Hepatocyte (in vitro differentiated cells): ENCODE measurements around the gene MTCH2. TPM values are rescaled to one million over a fixed set of nuclear protein-coding genes. Genes with fewer than 3 reads are reported as not detected.

Experiments
- DNase-seq: peaks from one replicate; pipeline ENCODE4 v3.0.0-alpha.2; 2016; ENCODE audit warnings: low spot score
- H2AFZ ChIP-seq: fragments of 200-600 bp; sonication (generic); 2 replicates; pipeline ENCODE4 v1.6.0; 2016; ENCODE audit warnings: antibody characterized with exemption, mild to moderate bottlenecking
- H3K27ac ChIP-seq: fragments of 200-600 bp; sonication (generic); 2 replicates; pipeline ENCODE4 v1.5.1; 2016; ENCODE audit warnings: mild to moderate bottlenecking
- H3K27me3 ChIP-seq: fragments of 200-600 bp; sonication (generic); 2 replicates; pipeline ENCODE4 v1.6.1; 2016
- H3K36me3 ChIP-seq: fragments of 200-600 bp; sonication (generic); replicated peaks from 2 replicates; pipeline ENCODE4 v1.5.1; 2016; ENCODE audit warnings: low read depth; ENCODE audit not compliant: insufficient read depth
- H3K4me1 ChIP-seq: fragments of 200-600 bp; sonication (generic); 2 replicates; pipeline ENCODE4 v1.5.1; 2016; ENCODE audit warnings: mild to moderate bottlenecking, moderate library complexity; ENCODE audit not compliant: insufficient read depth
- H3K4me2 ChIP-seq: fragments of 200-600 bp; sonication (generic); 2 replicates; pipeline ENCODE4 v1.6.0; 2016
- H3K4me3 ChIP-seq: fragments of 200-600 bp; sonication (generic); 2 replicates; pipeline ENCODE4 v1.5.1; 2016; ENCODE audit warnings: mild to moderate bottlenecking
- H3K79me2 ChIP-seq: fragments of 200-600 bp; sonication (generic); 2 replicates; pipeline ENCODE4 v1.6.0; 2017; ENCODE audit warnings: mild to moderate bottlenecking
- H3K9me2 ChIP-seq: fragments of 200-600 bp; sonication (generic); replicated peaks from 2 replicates; pipeline ENCODE4 v1.6.0; 2017; ENCODE audit warnings: mild to moderate bottlenecking; ENCODE audit not compliant: insufficient read depth
- H3K9me3 ChIP-seq: fragments of 200-600 bp; sonication (generic); 2 replicates; pipeline ENCODE4 v1.5.1; 2016; ENCODE audit warnings: low read depth, mild to moderate bottlenecking
- H4K20me1 ChIP-seq: fragments of 200-600 bp; sonication (generic); 2 replicates; pipeline ENCODE4 v1.6.0; 2016; ENCODE audit warnings: mild to moderate bottlenecking; ENCODE audit not compliant: insufficient read depth, poor library complexity, severe bottlenecking
- EZH2 ChIP-seq: fragments of 200-600 bp; sonication (generic); IDR thresholded peaks from 2 replicates; pipeline ENCODE4 v1.6.1; 2016; ENCODE audit warnings: antibody characterized with exemption, mild to moderate bottlenecking, borderline replicate concordance
- EZH2phosphoT487 ChIP-seq: fragments of 200-600 bp; sonication (generic); IDR thresholded peaks from one replicate; pipeline ENCODE4 v1.6.1; 2018; ENCODE audit warnings: antibody characterized with exemption, mild to moderate bottlenecking, low read depth, moderate library complexity; ENCODE audit not compliant: unreplicated experiment, severe bottlenecking
- WGBS: methylation state at CpG from one replicate; pipeline ENCODE4 v1.1.6; 2016; ENCODE audit warnings: low lambda C conversion rate; ENCODE audit errors: missing lambda C conversion rate; 5-methylcytosine and 5-hydroxymethylcytosine counted together
- polyA plus RNA-seq: library from polyadenylated mRNA; unstranded; fragments of >200 nt; fragmentation: Nextera tagmentation; extraction: Ambion mirVana; gene quantifications from 2 replicates; pipeline ENCODE4 v1.2.1, GENCODE V29; 2016
- total RNA-seq: library from RNA; depleted of rRNA; stranded (reverse); fragments of >200 nt; gene quantifications from 2 replicates; pipeline ENCODE4 v1.2.3, GENCODE V29; 2014
- TF ChIP-seq, protein P1 (sequence below): fragments of 200-600 bp; sonication (generic); IDR thresholded peaks from 2 replicates; pipeline ENCODE4 v1.5.1; 2016; ENCODE audit warnings: antibody characterized with exemption, mild to moderate bottlenecking; ENCODE audit not compliant: poor library complexity

MTCH2 gene
- total and polyA plus RNA-seq, 2 experiments from 2014 or later = 96.1 to 171 TPM

DNA sequence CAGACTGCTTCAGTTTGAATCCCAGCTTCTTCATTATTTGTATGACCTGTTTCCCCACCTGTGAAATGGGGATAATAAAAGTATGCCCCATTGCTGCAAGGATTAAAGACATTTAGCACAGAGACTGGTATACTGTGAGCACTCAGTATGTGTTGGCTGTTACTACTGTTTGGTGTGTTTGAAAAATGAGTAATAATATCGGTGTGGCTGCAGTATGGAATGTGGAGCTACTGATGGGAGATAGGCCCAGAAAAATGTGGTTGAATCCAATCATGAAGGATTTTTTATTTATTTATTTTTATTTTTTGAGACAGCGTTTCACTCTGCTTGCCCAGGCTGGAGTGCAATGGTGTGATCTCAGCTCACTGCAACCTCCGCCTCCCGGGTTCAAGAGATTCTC is 39.1 kb downstream of the MTCH2 start:
- no peak overlapping the region for H3K4me3 ChIP-seq
- WGBS = 94% methylated on average over 4 of the region's 4 CpGs
- H3K27me3 ChIP-seq = no peaks in the 10 kb centered on the region
- H3K36me3 ChIP-seq = no peaks in the 10 kb centered on the region
- H3K9me2 ChIP-seq = no peaks in the 10 kb centered on the region
- no peaks in the 10 kb centered on the region for H3K9me3 ChIP-seq
- no peak overlapping the region for H2AFZ ChIP-seq
- TF ChIP-seq EZH2 (no peak), EZH2phosphoT487 (no peak)
- TF ChIP-seq, protein P1, sequence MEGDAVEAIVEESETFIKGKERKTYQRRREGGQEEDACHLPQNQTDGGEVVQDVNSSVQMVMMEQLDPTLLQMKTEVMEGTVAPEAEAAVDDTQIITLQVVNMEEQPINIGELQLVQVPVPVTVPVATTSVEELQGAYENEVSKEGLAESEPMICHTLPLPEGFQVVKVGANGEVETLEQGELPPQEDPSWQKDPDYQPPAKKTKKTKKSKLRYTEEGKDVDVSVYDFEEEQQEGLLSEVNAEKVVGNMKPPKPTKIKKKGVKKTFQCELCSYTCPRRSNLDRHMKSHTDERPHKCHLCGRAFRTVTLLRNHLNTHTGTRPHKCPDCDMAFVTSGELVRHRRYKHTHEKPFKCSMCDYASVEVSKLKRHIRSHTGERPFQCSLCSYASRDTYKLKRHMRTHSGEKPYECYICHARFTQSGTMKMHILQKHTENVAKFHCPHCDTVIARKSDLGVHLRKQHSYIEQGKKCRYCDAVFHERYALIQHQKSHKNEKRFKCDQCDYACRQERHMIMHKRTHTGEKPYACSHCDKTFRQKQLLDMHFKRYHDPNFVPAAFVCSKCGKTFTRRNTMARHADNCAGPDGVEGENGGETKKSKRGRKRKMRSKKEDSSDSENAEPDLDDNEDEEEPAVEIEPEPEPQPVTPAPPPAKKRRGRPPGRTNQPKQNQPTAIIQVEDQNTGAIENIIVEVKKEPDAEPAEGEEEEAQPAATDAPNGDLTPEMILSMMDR = no peak
- H3K4me1 ChIP-seq = no peaks in the 10 kb centered on the region
- no peak for DNase-seq
- H4K20me1 ChIP-seq = no peaks in the 10 kb centered on the region
- H3K4me2 ChIP-seq = no peak overlapping the region
- no peak overlapping the region for H3K27ac ChIP-seq
- H3K79me2 ChIP-seq = no peaks in the 10 kb centered on the region

DNA sequence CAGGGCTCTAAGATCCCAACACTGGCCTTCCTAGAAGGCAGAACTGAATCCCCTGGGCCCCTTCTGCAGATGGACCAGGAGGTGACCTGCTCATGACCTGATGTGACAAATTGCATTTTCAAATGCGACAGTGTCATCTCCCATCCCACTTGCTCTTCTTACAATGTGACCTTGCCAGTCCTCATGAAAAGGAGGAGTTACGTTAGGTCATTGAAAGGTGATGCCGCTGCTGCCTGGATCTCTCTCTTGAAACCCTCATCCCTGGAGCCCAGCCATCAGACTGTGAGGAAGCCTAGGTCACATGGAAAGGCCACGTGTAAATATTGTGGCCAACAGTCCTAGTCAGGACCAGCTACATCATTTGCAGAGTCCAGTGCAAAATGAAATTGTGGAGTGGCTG is 42.5 kb downstream of the MTCH2 start:
- no peaks in the 10 kb centered on the region for H3K36me3 ChIP-seq
- H3K9me3 ChIP-seq = no peaks in the 10 kb centered on the region
- H3K79me2 ChIP-seq = no peaks in the 10 kb centered on the region
- H2AFZ ChIP-seq = no peak overlapping the region
- no peaks in the 10 kb centered on the region for H3K9me2 ChIP-seq
- H3K4me1 ChIP-seq = no peaks in the 10 kb centered on the region
- 86% methylated on average over 4 of the region's 4 CpGs for WGBS
- DNase-seq = no peak
- no peak overlapping the region for H3K27ac ChIP-seq
- no peak overlapping the region for H3K4me2 ChIP-seq
- no peak for TF ChIP-seq EZH2
- no peak for TF ChIP-seq EZH2phosphoT487
- TF ChIP-seq, protein P1 = no peak
- H3K4me3 ChIP-seq = no peak overlapping the region
- H3K27me3 ChIP-seq = peaks cover 14% of the 10 kb centered on the region
- no peaks in the 10 kb centered on the region for H4K20me1 ChIP-seq

DNA sequence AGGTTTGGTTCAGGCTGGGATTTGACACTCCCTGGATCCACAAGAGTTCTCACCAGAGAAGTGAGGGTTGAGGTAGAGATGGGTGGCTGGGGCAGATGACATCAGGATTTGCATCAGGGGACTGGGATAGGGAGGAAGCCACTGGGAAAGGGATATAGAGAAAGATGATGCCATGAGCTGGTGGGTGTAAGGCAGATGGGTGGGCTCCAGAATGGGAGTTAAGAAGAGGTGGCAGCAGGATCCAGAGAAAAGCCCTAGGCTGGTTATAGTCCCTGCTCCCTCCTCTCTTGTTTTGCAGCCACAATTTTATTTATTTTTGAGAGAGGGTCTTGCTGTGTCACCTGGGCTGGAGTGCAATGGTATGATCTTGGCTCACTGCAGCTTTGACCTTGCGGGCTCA is 46.4 kb downstream of the MTCH2 start:
- no peaks in the 10 kb centered on the region for H3K36me3 ChIP-seq
- H3K9me3 ChIP-seq = no peaks in the 10 kb centered on the region
- peaks cover 44% of the 10 kb centered on the region for H3K27me3 ChIP-seq
- H2AFZ ChIP-seq = no peak overlapping the region
- DNase-seq = no peak
- no peak overlapping the region for H3K4me3 ChIP-seq
- TF ChIP-seq EZH2phosphoT487 = no peak
- TF ChIP-seq, protein P1 = no peak
- no peak for TF ChIP-seq EZH2
- 100% methylated on average over 1 of the region's 1 CpG for WGBS
- H3K4me1 ChIP-seq = no peaks in the 10 kb centered on the region
- no peak overlapping the region for H3K4me2 ChIP-seq
- H3K79me2 ChIP-seq = no peaks in the 10 kb centered on the region
- no peak overlapping the region for H3K27ac ChIP-seq
- no peaks in the 10 kb centered on the region for H3K9me2 ChIP-seq
- H4K20me1 ChIP-seq = no peaks in the 10 kb centered on the region

DNA sequence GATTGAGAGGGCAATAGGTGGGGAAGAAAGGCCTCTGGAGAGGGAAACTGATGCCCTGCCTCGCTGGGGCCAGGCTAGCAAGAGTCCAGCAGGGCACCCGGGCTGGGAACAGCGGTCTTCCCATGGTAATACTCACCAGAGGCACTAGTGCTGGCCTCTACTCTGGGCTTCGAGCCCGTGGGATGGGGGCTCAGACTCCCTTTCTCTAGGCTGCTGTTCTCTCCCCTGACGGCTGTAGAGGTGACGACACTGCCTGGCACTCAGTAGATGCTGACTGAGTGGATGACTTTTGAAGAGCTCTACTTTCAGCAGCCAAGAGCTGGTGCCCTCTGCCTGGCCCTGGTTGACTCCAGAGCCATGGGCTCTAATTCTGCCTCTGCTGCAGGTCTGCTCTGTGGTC is 47.3 kb downstream of the MTCH2 start:
- Histone ChIP-seq H3K9me3 (no peaks in the 10 kb centered on the region), H3K27ac (no peak overlapping the region), H4K20me1 (no peaks in the 10 kb centered on the region), H3K4me1 (no peaks in the 10 kb centered on the region), H3K4me3 (no peak overlapping the region), H3K27me3 (peaks cover 44% of the 10 kb centered on the region), H3K9me2 (no peaks in the 10 kb centered on the region), H3K4me2 (no peak overlapping the region), H3K36me3 (no peaks in the 10 kb centered on the region), H2AFZ (no peak overlapping the region), H3K79me2 (no peaks in the 10 kb centered on the region)
- TF ChIP-seq, protein P1 = no peak
- TF ChIP-seq EZH2phosphoT487 = no peak
- no peak for TF ChIP-seq EZH2
- DNase-seq = no peak
- 76% methylated on average over 7 of the region's 7 CpGs for WGBS
